Measurements from ENCODE around the gene CT47C1. TPM values are rescaled to one million over a fixed set of nuclear protein-coding genes. Genes with fewer than 3 reads are reported as not detected.

CT47C1 gene
- total RNA-seq, 1 experiment from 2014 or later = not detected

- peaks cover 10% of the 10 kb centered on the region for H3K27me3 Mint-ChIP-seq (ENCODE audit: low read depth)
- no CpG with 5 or more reads among the region's 1 CpG for WGBS (ENCODE audit: extremely low coverage, insufficient read length, low lambda C conversion rate)
Measured at GRCh38 chrX:119082278-119082677, 9.5 kb downstream of the CT47C1 start.

More at GRCh38 chrX:119082278-119082677, 9.5 kb downstream of the CT47C1 start:
- TF ChIP-seq CTCF (conservative IDR thresholded peaks at IDR 0.05) = no peak
- Histone ChIP-seq H2BK5ac (ENCODE audit: insufficient read length, low read length) (no peak overlapping the region), H3K18ac (ENCODE audit: insufficient read length, low read depth, low read length) (no peak overlapping the region), H3T11ph (ENCODE audit: low read length) (no peak overlapping the region), H2AFZ (ENCODE audit: low read length) (no peak overlapping the region), H3K4me2 (ENCODE audit: insufficient read depth, insufficient read length, low read length) (no peak overlapping the region), H3K4me1 (ENCODE audit: insufficient read depth, low read length) (no peaks in the 10 kb centered on the region), H4K8ac (replicated peaks; ENCODE audit: insufficient read length, low read depth, low read length) (no peak overlapping the region), H2BK12ac (ENCODE audit: insufficient read length, low read depth, low read length) (no peak overlapping the region), H4K5ac (ENCODE audit: insufficient read length, low read depth, low read length) (no peak overlapping the region), H3K27me3 (ENCODE audit: insufficient read depth, low read length) (no peaks in the 10 kb centered on the region), H3K23ac (ENCODE audit: insufficient read length, low read depth, low read length) (no peak overlapping the region), H3K9ac (ENCODE audit: extremely low read depth, insufficient read length, low read length) (no peak overlapping the region), H2AK5ac (ENCODE audit: insufficient read length, low read length) (no peak overlapping the region), H3K9me3 (ENCODE audit: control insufficient read depth, low read depth, low read length) (peaks cover 48% of the 10 kb centered on the region), H3K56ac (ENCODE audit: insufficient read length, low read depth, low read length) (no peak overlapping the region), H2BK120ac (ENCODE audit: low read depth, low read length, poor library complexity, severe bottlenecking) (no peak overlapping the region), H3K27ac (ENCODE audit: insufficient read length, low read depth, low read length) (no peak overlapping the region), H2BK20ac (ENCODE audit: low read depth, low read length, poor library complexity, severe bottlenecking) (no peak overlapping the region), H3K79me2 (ENCODE audit: insufficient read depth, low read length) (no peaks in the 10 kb centered on the region), H4K91ac (ENCODE audit: insufficient read length, low read depth, low read length) (no peak overlapping the region), H2BK15ac (ENCODE audit: low read depth, low read length) (no peak overlapping the region), H3K23me2 (ENCODE audit: insufficient read length, low read depth, low read length, poor library complexity, severe bottlenecking) (no peaks in the 10 kb centered on the region), H3K79me1 (ENCODE audit: insufficient read depth, low read depth, low read length, poor library complexity, severe bottlenecking) (no peaks in the 10 kb centered on the region), H3K14ac (ENCODE audit: insufficient read depth, low read length) (no peak overlapping the region), H3K4ac (ENCODE audit: low read depth, low read length) (no peak overlapping the region), H4K20me1 (ENCODE audit: control insufficient read depth, insufficient read depth, insufficient read length) (no peaks in the 10 kb centered on the region)
- H3K4me3 Mint-ChIP-seq = no peak overlapping the region
- peaks cover 50% of the 10 kb centered on the region in 2 experiments for H3K9me3 Mint-ChIP-seq
- H3K36me3 Mint-ChIP-seq (ENCODE audit: insufficient read depth in 1 of 3, low read depth in 3 of 3) = peaks cover 0 to 3% (median 0%) of the 10 kb centered on the region in 3 experiments; a peak in 2 of 7 replicates
- H3K4me1 Mint-ChIP-seq = 0 out of 4 replicates have a peak, but pooled peaks cover 0 to 3% of the 10 kb centered on the region in 2 experiments
- H3K27ac Mint-ChIP-seq = no peak overlapping the region
- no peak for DNase-seq
